22Rv1 (cell line): Measurements from ENCODE around the gene LRP2BP.
"Not testable (repeated sequence)": the region's sequence is repeated elsewhere in the genome, so short reads cannot be mapped to it uniquely, and the experiment has no call there.

Experiments used
- H3K27ac ChIP-seq: fragments of 450-650 bp; 2 replicates; pipeline ENCODE4 v1.5.1; 2017
- CTCF ChIP-seq: fragments of 450-650 bp; IDR thresholded peaks from 2 replicates; pipeline ENCODE4 v1.5.1; 2017; ENCODE audit warnings: mild to moderate bottlenecking
- ZFX ChIP-seq: fragments of 450-650 bp; IDR thresholded peaks from 2 replicates; pipeline ENCODE4 v1.6.1; 2017; ENCODE audit warnings: antibody characterized with exemption, borderline replicate concordance

LRP2BP gene

GRCh38 chr4:185341377-185341776 is 54.3 kb downstream of the LRP2BP start:
- TF ChIP-seq ZFX (no peak), CTCF (no peak)
- H3K27ac ChIP-seq = no peak overlapping the region

- no peak overlapping the region for H3K27ac ChIP-seq
- TF ChIP-seq CTCF = no peak
- no peak for TF ChIP-seq ZFX
Measured at GRCh38 chr4:185339941-185340340, 55.8 kb downstream of the LRP2BP start.

GRCh38 chr4:185335579-185335978 is 60.1 kb downstream of the LRP2BP start:
- TF ChIP-seq ZFX (no peak), CTCF (no peak)
- H3K27ac ChIP-seq = no peak overlapping the region

- TF ChIP-seq CTCF (no peak), ZFX (no peak)
Measured at GRCh38 chr4:185334326-185334725, 61.4 kb downstream of the LRP2BP start.

GRCh38 chr4:185332575-185333464 is 62.9 kb downstream of the LRP2BP start:
- no peak overlapping the region for H3K27ac ChIP-seq
- no peak for TF ChIP-seq ZFX
- TF ChIP-seq CTCF = no peak

More at GRCh38 chr4:185334326-185334725, 61.4 kb downstream of the LRP2BP start:
- no peak overlapping the region for H3K27ac ChIP-seq

GRCh38 chr4:185329879-185330510 is 65.7 kb downstream of the LRP2BP start:
- H3K27ac ChIP-seq = not testable (repeated sequence)

GRCh38 chr4:185328586-185328985 is 67.1 kb downstream of the LRP2BP start:
- TF ChIP-seq CTCF = no peak
- no peak overlapping the region; the same call in 1 of the 2 replicates for H3K27ac ChIP-seq

- H3K27ac ChIP-seq = peak overlapping the region; percentile 58
Measured at GRCh38 chr4:185325721-185326120, 70.0 kb downstream of the LRP2BP start.

GRCh38 chr4:185324361-185324760 is 71.4 kb downstream of the LRP2BP start:
- not testable (repeated sequence) for H3K27ac ChIP-seq
